K562 (cell line): ENCODE measurements around the gene PRPSAP1. TPM values are rescaled to one million over a fixed set of nuclear protein-coding genes. Genes with fewer than 3 reads are reported as not detected.

ENCODE experiments used
- ATF4 ChIP-seq: fragments of 450-650 bp; formaldehyde crosslinking; IDR thresholded peaks from 2 replicates; pipeline ENCODE4 v1.4.0; 2022; ENCODE audit warnings: mild to moderate bottlenecking, moderate library complexity
- ZBTB2 ChIP-seq: fragments of 450-650 bp; IDR thresholded peaks from 2 replicates; pipeline ENCODE4 v1.6.1; 2016; ENCODE audit warnings: antibody characterized with exemption
- ZNF609 ChIP-seq: sonication (generic); formaldehyde crosslinking; IDR thresholded peaks from 2 replicates; pipeline ENCODE4 v1.8.1; 2023; ENCODE audit warnings: missing genetic modification reagents, mild to moderate bottlenecking, borderline replicate concordance
- ZNF740 ChIP-seq, 3 experiments: fragments of 200-800 bp in 1 of 3; sonication (Bioruptor generic) in 1 of 3; sonication (generic) in 1 of 3; formaldehyde crosslinking in 1 of 3; IDR thresholded peaks; 2 replicates each; pipeline versions ENCODE4 v1.6.1 to v1.8.0; 2016 to 2022; ENCODE audit warnings: mild to moderate bottlenecking in 2 of 3, missing compliant biosample characterization in 2 of 3, missing genetic modification characterization in 2 of 3, missing genetic modification reagents in 1 of 3
- polyA plus RNA-seq, 8 experiments: library from polyadenylated mRNA; depleted of rRNA in 4 of 8; stranded (reverse) in 5 of 8; unstranded in 3 of 8; fragments of >200 nt; fragmentation: Nextera tagmentation in 2 of 8; fragmentation: Illumina TruSeq in 1 of 8; extraction: Ambion mirVana in 2 of 8; extraction: Trizol in 1 of 8; gene quantifications; 2 replicates each; pipeline versions ENCODE4 v1.2.1 to v1.2.3, GENCODE V29; 2011 to 2014; ENCODE audit warnings: inconsistent platforms in 1 of 8, missing spikeins in 1 of 8
- total RNA-seq, 7 experiments: library from RNA; depleted of rRNA in 6 of 7; stranded (reverse); fragments of >200 nt in 6 of 7; fragmentation: Illumina TruSeq in 2 of 7; extraction: Trizol in 2 of 7; gene quantifications; 2 replicates each; pipeline versions ENCODE4 v1.2.1 to v1.2.3, GENCODE V29; 2011 to 2021; ENCODE audit warnings: low replicate concordance in 1 of 7

The PRPSAP1 gene
- total and polyA plus RNA-seq, 9 of the 15 experiments (the other 6 are each of a cell fraction or from before 2014, with no cell fraction given) = 21.9 to 77.1 (median 40.8) TPM

- TF ChIP-seq ZNF609 (CRISPR knock-in tag) (no peak; the same call in 1 of the 2 replicates), ZNF740 (CRISPR knock-in tag; IDR thresholded peaks at IDR 0.05) (no peak), ZNF740 (tag; IDR thresholded peaks at IDR 0.05) (no peak), ATF4 (CRISPR knock-in tag) (no peak), ZBTB2 (no peak)
Measured at GRCh38 chr17:76384222-76384986, 30.7 kb upstream of the PRPSAP1 start, which contains the start of gene SPHK1 (continued).
